HEK293T (cell line): ENCODE measurements around the gene IRF7.

Source experiments
- BHLHE40 ChIP-seq: fragments of 450-650 bp; IDR thresholded peaks from 2 replicates; pipeline ENCODE4 v1.6.1; 2016; ENCODE audit warnings: mild to moderate bottlenecking, moderate library complexity, borderline replicate concordance
- CTBP1 ChIP-seq: fragments of 450-650 bp; IDR thresholded peaks from 2 replicates; pipeline ENCODE4 v1.6.1; 2016; ENCODE audit warnings: borderline replicate concordance
- FOXA1 ChIP-seq: fragments of 450-650 bp; IDR thresholded peaks from 2 replicates; pipeline ENCODE4 v1.6.1; 2016; ENCODE audit warnings: mild to moderate bottlenecking
- FOXK2 ChIP-seq: fragments of 450-650 bp; IDR thresholded peaks from 2 replicates; pipeline ENCODE4 v1.6.1; 2016; ENCODE audit warnings: mild to moderate bottlenecking
- FOXM1 ChIP-seq: fragments of 450-650 bp; IDR thresholded peaks from 2 replicates; pipeline ENCODE4 v1.6.1; 2017; ENCODE audit warnings: mild to moderate bottlenecking, borderline replicate concordance
- SP1 ChIP-seq: fragments of 450-650 bp; IDR thresholded peaks from 2 replicates; pipeline ENCODE4 v1.6.1; 2017
- TARDBP ChIP-seq: fragments of 450-650 bp; IDR thresholded peaks from 2 replicates; pipeline ENCODE4 v1.6.1; 2016

DNA sequence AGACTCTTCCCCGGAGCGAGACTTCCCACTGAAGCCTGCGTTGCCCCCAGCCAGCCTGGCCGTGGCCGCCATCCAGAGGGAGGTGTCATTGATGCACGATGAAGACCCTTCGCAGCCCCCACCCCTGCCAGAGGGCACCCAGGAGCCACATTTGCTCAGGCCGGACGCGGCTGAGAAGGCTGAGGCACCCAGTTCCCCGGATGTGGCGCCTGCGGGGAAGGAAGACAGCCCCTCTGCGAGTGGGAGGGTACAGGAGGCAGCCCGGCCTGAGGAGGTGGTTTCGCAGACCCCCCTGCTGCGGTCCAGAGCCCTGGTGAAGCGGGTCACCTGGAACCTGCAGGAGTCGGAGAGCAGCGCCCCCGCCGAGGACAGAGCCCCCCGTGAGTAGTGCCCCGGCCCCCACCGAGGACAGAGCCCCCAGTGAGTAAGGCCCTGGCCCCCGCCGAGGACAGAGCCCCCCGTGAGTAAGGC is 6.4 kb downstream of the IRF7 start:
- TF ChIP-seq TARDBP: no peak
- no peak for TF ChIP-seq FOXM1
- no peak for TF ChIP-seq CTBP1
- TF ChIP-seq SP1: no peak
- TF ChIP-seq BHLHE40: no peak
- no peak for TF ChIP-seq FOXK2
- no peak for TF ChIP-seq FOXA1
